HG02588 (cell line): ENCODE results near the gene OR2V2.
"Not testable (repeated sequence)": the region's sequence is repeated elsewhere in the genome, so short reads cannot be mapped to it uniquely, and the experiment has no call there.

Source experiments
- ATAC-seq: cut with Tn5 transposase; IDR thresholded peaks from one replicate; pipeline ENCODE4 v1.9.1; 2021; ENCODE audit warnings: mild to moderate bottlenecking, moderate library complexity; ENCODE audit not compliant: unreplicated experiment

OR2V2 gene

DNA sequence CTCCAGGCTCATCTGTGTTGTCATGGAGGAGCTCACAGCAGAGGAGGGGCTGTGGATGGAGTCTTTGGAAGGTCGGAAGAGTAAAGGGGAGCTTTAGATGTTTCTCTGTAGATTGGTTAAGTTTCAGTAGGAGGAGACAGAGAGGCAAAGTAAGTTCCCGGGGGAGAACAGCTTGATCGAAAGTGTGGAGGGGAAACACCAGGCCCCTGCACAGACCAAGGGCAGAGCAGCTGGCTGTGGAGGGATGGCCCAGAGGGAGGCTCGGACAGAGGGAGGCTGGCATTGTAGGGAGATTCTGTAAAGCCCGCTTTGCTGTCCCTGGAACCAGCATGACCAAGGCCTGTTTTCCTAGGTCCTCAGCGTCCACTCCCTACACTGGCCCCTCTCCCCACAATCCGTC is 5.3 kb upstream of the OR2V2 start:
- no peak for ATAC-seq

DNA sequence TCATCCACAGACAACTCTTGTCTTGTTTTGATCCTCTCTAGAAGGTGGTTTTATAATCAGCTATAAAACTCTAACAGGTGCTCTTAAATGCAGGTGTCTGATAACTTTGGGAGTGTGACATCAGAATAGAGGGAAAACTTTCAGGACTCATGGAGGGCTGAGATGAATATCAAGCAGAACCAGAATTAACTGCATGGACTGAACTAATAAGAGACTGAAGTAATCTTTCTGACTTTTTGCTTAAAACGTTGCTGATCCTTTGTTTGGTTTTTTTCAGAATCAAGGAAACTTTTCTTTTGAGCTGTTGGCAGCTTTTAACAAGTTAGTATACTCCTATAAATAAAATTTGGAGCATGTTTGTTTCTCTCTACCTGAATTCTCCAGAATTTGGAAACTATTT is 2.3 kb upstream of the OR2V2 start:
- no peak for ATAC-seq

DNA sequence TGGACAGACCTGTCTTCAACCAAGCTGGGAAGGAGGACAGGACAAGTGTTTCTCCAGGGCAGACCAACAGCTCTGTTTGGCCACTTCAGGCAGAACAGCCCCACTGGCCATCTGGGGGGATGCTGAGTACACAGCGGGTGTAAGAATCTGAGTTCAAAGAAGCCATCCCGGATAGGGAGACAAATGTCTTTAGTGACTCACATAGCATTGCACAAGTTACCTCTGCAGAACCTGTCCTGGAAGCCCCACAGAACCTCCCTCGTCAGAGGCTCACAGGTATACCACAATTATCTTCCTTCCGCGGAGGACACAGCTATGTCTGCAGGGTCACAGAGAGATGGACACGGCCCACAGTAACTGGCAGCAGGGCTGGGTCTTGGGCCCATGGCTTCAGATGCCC is 2.0 kb downstream of the OR2V2 start:
- ATAC-seq: no peak

DNA sequence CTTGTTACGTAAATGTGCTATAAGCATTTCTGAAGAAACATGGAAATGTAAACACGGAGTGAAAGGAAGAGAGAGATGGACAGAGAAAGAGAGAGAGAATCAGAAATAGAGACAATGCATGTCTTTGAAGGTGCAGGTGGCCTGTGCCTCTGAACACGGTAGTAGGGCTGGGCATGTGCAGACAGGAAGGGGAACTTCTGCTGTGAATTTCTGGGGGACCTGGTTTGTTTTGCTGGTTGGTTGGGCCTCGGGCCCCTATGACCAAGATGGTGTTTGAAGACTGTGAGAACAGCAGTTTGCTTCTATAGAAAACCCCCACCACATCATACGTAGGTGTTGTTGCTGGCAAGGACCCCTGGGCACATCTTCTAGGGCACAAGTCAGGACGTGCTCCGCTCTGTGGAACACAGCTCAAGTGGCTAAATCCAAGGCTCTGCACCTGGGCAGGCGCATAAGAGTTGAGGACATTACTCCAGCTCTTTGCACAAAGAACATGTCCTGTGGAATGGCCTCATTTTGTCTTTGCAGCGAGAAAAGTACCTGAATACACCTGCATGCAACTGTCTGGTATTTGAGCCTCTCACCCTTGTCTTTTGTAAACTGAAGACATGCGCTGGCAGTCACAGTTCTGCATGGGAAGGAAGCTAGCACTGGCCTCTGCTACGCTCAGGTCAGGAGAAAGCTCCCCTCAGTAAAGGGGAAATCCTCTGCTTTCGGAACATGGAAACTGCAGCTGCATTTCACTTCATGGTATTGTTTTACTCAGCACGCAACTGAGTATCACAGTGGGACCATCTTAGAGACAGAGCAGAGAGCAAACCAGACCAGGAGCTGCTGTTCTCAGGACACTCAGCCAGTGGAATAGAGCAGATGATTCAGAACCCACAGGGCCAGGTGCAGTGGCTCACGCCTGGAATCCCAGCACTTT is 2.7 kb downstream of the OR2V2 start:
- ATAC-seq: no peak

DNA sequence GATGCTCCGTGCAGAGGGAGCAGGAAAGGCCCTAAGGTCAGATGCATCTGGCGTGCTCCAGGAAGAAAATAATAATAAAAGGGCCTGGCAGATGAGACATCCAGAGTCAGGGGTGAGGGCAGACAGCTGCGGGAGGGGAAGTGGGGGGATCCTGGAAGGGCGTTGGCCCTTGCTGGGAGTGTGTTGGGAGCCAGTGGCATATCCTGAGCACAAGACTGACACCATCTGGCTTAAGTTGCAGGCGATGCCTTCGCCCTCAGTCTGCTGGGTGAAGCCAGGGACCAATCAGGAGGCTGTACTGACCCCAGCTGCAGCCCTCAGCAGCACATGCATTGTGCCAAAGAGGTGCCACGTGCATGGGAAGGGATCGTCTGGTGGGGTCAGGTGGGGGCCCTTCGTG is 3.8 kb downstream of the OR2V2 start:
- ATAC-seq: no peak

DNA sequence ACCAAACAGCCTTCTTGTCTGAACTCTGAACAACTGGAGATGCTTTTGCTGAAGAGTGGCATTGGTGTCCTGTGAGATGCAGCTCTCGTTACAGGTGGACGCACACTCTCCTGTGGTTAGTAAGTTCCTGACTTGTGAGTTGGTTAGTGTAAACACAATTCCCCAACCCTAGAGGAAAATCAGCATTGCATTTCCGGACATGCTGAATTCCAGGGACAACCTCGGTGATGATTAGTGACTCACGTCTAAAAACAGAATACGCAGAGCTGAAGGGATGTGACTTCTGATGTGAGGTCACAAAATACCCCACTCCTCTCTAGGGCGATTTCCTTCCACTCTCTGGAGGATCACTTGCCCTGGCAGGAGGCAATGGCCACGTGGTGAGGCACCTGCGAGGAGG is 5.0 kb downstream of the OR2V2 start:
- no peak for ATAC-seq

DNA sequence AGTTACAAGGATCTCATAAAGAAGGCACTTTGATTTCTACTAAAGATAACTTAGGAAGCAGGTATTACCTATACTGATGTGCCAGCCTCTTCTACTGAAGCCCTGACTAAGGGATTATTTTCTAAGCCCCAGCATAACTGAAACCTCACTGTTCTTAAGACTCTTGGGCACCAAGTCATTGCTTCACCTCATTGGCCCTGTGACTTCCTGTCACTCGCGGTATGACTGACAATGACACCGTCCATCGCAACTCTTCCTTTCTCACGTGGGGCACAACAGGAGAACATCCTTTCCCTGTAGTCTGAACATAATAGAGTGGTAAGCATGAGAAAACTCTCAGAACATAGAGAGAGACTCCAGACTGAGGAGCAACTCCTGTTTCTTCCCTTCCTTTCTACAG is 6.4 kb downstream of the OR2V2 start:
- ATAC-seq: no peak

DNA sequence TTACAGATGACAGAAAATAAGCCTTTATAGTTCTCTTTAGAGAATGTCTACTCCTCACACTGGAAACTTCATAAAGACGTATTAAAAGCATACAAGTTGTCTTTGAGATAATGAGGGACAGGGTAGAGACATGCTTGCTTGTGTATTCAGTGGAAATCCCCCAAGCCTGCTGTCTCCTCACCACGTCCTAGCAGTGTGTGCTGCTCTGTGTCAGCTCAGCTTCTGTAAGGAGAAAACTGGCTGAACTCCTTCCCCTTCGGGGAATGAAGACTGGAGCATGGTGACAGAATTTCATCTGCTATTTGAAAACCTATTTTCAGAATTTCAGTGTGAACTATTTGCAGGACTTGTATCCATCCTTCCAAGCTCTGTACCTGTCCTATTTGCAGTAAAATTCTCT is 9.4 kb downstream of the OR2V2 start:
- ATAC-seq: no peak

DNA sequence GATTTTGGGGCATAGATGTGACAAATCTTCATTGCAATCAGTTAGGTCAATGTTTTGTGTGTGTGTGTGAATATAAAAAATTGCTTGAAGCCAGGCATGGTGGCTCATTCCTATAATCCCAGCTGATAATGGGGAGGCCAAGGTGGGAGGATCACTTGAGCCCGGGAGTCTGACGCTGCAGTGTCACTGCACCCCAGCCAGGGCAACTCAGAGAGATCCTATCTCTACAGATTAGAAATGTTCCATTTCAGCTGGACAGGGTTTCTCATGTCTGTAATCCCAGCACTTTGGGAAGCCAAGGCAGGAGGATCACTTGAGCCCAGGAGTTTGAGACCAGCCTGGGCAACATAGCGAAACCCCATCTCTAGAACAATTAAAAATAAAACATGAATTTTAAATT is 11.5 kb downstream of the OR2V2 start:
- ATAC-seq: no peak

DNA sequence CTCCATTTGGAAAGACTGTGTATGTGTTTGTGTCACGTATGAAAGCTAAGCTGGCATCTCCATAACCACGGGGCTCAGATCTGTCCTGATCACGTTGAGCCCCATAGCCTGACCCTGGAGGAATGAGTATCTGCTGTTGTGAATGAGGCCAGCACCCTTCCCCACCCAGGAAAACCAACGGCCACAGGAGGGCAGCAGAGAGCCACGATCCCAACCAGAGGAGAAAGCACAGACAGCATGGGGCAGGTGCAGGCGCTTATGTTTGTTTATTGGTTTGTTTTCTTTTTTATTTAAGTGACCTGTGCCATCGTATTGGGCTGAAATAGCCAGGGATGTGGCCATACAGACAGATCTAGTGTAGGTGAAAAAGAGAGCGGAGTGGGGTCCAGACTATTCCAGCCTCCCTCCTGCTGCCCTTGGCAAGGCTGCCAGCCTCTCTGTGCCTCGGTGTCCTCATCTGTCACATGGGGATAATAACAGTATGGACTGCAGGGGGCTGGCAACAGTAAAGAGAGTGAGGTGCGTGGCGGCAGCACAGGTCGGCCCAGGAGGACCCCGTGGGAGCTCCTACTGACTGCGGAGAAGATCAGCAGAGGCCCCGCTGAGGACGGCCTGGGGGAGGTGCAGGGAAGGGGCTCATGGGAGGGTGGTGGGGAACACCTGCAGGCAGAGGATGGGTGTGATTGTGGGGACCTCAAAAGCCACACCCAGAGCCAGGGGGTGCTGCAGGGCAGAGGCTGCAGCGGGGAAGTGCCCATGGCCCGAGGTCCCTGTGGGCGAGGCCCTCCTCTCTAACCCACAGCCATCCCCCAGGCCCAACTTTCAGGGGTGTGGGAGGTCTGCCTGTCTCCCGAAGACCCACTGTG is 12.1 kb downstream of the OR2V2 start:
- ATAC-seq: peak; percentile 65

DNA sequence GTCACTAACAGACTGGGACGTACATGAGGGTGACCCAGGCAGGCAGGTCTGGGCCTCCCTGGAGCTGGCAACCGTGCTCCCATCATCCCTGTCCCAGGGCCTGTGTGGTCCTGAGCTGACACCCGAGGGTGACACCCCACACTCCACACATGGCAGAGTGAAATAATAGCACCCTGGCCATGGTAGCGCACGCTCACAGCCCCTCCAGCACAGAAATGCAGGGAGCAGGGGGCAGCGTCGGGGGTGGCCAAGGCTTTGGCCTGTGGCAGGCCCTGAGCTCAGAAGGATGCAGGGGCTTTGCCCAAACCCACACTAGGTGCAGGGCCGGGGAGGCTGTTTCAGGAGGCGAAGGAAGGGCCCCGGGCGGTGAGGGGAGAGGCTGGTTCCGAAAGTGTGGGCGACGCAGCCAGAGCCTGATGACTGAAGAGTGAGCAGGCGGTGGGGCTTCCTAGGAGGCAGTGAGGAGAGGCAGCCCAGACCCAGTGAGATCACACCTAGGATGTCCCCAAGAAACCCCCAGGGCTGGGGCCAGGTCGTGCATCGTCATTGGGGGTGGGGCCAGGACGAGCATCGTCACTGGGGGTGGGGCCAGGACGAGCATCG is 12.9 kb downstream of the OR2V2 start:
- ATAC-seq: peak; percentile 62

DNA sequence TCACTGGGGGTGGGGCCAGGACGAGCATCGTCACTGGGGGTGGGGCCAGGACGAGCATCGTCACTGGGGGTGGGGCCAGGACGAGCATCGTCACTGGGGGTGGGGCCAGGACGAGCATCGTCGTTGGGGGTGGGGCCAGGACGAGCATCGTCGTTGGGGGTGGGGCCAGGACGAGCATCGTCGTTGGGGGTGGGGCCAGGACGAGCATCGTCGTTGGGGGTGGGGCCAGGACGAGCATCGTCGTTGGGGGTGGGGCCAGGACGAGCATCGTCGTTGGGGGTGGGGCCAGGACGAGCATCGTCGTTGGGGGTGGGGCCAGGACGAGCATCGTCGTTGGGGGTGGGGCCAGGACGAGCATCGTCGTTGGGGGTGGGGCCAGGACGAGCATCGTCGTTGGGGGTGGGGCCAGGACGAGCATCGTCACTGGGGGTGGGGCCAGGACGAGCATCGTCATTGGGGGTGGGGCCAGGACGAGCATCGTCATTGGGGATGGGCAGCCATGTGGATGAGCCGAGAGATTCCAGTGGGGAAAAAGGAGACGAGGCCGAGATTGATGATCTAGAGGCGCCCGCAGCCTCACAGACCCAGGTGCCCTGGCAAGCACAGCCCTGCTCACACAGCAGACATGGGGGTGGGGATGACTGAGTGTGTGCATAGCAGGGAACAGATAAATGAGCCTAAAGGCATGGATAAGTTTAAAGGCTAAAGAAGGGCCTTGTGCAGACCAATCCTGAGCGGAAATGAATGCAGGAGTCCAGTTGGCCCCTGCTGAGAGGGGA is 13.6 kb downstream of the OR2V2 start:
- ATAC-seq: not testable (repeated sequence)

DNA sequence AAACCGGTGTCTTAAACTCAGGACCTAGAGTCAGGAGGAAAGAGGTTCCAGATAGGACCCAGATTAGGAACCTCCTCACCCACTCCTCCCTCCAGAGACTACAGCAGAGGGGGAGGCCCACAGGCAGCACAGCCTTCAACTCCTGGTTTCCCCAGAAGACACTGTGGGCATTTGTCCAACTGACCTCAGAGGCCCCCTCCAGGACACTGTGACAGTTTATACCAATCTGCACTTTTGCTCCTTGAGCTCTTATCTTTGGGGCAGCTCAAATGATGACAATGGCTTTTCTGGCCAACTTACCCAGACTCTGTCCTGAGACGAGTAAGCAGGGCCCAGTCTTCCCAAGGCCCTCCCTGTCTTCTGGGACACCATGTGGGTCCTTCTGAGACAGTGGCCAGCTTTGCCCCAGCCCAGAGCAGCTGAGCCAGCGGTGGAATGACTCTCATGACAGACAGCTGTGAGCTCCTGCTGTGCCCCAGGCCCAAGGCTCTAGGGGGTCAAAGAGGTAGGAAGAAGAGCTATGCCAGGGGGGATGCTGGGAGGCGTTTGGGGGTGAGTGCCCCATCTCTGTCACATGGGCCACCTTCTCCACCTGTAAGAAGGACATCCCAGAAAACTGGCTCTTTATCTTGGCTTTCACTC is 14.3 kb downstream of the OR2V2 start:
- ATAC-seq: no peak

DNA sequence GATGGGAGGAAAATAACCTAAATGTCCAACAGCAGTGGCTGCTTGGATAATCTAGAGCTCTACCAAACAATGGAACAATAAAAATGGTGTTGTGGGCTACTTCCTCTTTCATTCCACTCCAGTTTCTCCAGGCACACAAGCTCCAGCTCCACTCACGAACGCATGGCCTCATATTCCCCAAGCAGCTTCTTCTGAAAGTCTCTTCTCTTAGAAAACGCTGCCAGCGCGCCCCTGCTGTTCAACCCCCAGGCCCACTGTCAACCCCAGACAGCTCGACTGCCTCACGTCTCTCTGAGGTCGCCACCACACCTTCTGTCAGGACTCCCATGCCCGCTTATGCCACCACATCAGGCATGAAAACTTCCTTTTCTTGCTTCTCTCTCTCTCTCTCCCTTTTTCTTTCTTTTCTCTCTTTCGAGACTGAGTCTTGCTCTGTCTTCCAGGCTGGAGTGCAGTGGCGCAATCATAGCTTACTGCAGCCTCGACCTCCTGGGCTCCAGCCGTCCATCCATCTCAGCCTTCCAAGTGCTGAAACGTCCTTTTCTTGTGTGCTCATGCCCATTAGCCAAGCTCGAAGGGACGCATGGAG is 16.2 kb downstream of the OR2V2 start:
- ATAC-seq: no peak

DNA sequence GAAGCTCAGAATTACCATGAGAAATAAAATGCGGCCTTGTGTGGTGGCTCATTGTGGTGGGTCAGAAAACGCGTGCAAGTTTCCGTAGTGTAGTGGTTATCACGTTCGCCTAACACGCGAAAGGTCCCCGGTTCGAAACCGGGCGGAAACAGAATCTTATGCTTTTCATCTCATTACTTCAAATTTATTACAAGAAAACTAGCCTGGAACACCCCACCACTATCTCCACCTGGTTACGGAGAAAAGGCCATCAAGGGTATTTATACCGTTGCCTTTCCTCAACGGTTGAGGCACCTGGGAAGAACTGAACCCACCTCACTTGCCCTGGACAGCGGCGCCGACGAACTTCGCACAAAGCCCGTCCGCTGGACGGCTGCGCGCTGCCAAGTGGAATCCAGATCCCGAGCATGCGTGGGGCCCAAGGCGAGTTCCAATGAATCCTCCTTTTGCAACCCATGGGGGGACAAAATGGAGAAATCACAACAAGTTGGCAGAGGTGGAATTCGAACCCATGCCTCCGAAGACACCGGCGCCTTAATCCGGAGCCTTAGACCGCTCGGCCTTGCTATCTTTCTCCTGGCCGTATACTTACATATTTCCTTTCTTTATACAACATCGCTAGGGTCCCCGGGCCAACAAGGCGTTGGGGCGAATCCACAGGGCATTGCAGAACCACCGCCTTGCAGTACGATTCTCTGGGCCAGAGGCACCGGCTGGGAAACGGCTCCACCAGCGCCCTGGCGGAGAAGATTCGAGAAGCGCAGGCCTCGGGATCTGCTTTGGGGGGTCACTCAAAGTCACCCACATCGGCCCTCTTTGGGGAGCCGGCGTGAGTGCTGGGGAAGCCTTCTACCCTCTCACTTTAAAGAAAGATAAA is 16.9 kb downstream of the OR2V2 start:
- no peak for ATAC-seq

DNA sequence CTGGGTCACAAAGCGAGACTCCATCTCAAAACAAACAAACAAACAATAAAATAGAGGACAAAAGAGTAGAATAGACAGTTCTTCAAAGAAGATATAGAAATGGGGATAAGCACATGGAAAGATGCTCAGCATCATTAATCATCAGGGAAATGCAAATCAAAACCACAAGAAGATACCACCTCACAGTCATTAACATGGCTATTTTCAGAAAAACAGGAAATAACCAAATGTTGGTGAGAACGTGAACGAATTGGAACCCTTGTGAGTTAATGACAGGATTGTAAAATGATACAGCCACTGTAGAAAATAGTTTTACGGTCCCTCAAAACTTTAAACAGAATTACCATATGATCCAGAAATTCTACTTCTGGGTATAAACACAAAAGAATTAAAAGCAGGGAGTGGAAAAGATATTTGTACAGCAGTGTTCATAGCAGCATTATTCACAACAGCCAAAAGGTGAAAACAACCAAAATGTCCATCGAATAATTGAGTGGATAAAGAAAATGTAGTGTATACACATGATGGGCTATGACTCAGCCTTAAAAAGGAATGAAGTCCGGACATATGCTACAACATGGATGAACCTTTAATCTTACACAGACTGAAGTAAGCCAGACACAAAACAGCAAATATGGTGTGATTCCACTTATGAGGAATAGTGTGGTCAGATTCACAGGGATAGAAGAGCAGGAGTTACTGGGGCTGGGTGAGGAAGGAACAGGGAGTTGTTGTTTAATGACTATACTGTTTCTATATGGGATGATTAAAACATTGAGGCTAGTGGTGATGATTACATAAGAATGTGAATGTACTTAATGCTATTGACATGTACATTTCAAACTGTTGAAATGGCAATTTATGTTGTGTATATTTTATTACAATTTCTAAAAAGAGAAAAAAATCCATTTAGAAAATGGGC is 19.7 kb downstream of the OR2V2 start:
- ATAC-seq: no peak

DNA sequence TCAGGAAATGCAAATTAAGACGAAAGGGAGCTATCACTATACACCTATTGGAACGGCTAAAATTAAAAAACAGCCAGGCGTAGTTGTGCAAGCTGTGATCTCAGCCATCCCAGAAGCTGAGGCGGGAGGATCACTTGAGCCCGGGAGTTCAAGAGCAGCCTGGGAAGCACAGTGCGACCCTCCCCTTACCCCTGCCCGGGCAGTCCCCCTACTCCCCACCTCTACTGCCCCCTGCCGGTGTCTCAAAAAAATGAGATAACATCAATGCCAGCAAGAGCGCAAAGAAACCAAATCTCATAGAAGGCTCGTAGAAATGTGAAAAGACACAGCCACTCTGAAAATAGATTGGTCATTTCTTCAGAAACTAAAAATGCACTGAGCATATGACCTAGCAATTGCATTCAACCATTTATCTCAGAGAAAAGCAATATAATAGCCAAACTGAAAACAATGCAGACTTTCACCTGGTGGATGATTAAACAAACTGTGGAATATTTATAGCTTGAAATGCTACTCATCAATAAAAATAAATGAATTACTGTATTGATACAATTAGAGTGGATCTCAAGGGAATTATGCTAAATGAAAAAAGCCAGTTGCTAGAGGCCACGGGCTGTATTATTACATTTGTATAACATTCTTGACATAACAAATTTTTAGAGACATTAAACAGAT is 20.6 kb downstream of the OR2V2 start:
- ATAC-seq: no peak
